T-helper 2 cell treated with Interferon-gamma antibody and Interleukin-4, amounts not matched to agents 5 μg/mL and 100 μg/mL, for 36 hours (primary cell): ENCODE data around the gene SEC14L1.

ENCODE experiments used
- DNase-seq: peaks from one replicate; pipeline ENCODE4 v3.0.0; 2021; ENCODE audit warnings: low spot score
- H3K27ac Mint-ChIP-seq: one replicate; pipeline ENCODE4 v1.8.0; 2021; ENCODE audit warnings: mild to moderate bottlenecking, mixed read lengths
- H3K27me3 Mint-ChIP-seq: one replicate; pipeline ENCODE4 v1.8.0; 2021; ENCODE audit warnings: low read depth, mixed read lengths
- H3K36me3 Mint-ChIP-seq: one replicate; pipeline ENCODE4 v1.8.0; 2021; ENCODE audit warnings: low read depth, mixed read lengths
- H3K4me1 Mint-ChIP-seq: one replicate; pipeline ENCODE4 v1.8.0; 2021; ENCODE audit warnings: low read depth, mixed read lengths
- H3K4me3 Mint-ChIP-seq: one replicate; pipeline ENCODE4 v1.8.0; 2022; ENCODE audit warnings: mild to moderate bottlenecking, moderate library complexity, mixed read lengths
- H3K9me3 Mint-ChIP-seq: one replicate; pipeline ENCODE4 v1.8.0; 2021; ENCODE audit warnings: mixed read lengths

The SEC14L1 gene

GRCh38 chr17:77222356-77222755 lies 81.6 kb downstream of the SEC14L1 start:
- H3K36me3 Mint-ChIP-seq, result peaks cover 4% of the 10 kb centered on the region
- no peaks in the 10 kb centered on the region for H3K27me3 Mint-ChIP-seq
- H3K4me3 Mint-ChIP-seq, result no peak overlapping the region
- no peak for DNase-seq
- H3K4me1 Mint-ChIP-seq, result no peaks in the 10 kb centered on the region
- H3K27ac Mint-ChIP-seq, result no peak overlapping the region
- peaks cover 13% of the 10 kb centered on the region for H3K9me3 Mint-ChIP-seq

GRCh38 chr17:77223642-77224420 lies 83.1 kb downstream of the SEC14L1 start:
- H3K9me3 Mint-ChIP-seq, result peaks cover 13% of the 10 kb centered on the region
- no peak overlapping the region for H3K27ac Mint-ChIP-seq
- no peak overlapping the region for H3K4me3 Mint-ChIP-seq
- H3K27me3 Mint-ChIP-seq, result no peaks in the 10 kb centered on the region
- H3K36me3 Mint-ChIP-seq, result peaks cover 2% of the 10 kb centered on the region
- no peak for DNase-seq
- no peaks in the 10 kb centered on the region for H3K4me1 Mint-ChIP-seq

- DNase-seq, result no peak
- Mint-ChIP-seq H3K4me3 (no peak overlapping the region), H3K27me3 (no peaks in the 10 kb centered on the region), H3K9me3 (peaks cover 13% of the 10 kb centered on the region), H3K4me1 (no peaks in the 10 kb centered on the region), H3K27ac (no peak overlapping the region), H3K36me3 (no peaks in the 10 kb centered on the region)
These were observed 84.5 kb downstream of the SEC14L1 start for GRCh38 chr17:77225265-77225664.

GRCh38 chr17:77227461-77228240 lies 86.9 kb downstream of the SEC14L1 start:
- H3K27me3 Mint-ChIP-seq, result no peaks in the 10 kb centered on the region
- no peak overlapping the region for H3K4me3 Mint-ChIP-seq
- H3K9me3 Mint-ChIP-seq, result peaks cover 13% of the 10 kb centered on the region
- no peaks in the 10 kb centered on the region for H3K4me1 Mint-ChIP-seq
- no peak for DNase-seq
- no peaks in the 10 kb centered on the region for H3K36me3 Mint-ChIP-seq
- no peak overlapping the region for H3K27ac Mint-ChIP-seq

GRCh38 chr17:77228241-77228752 lies 87.5 kb downstream of the SEC14L1 start:
- Mint-ChIP-seq H3K36me3 (no peaks in the 10 kb centered on the region), H3K4me3 (no peak overlapping the region), H3K4me1 (peaks cover 2% of the 10 kb centered on the region), H3K9me3 (peaks cover 13% of the 10 kb centered on the region), H3K27me3 (no peaks in the 10 kb centered on the region), H3K27ac (no peak overlapping the region)
- no peak for DNase-seq

GRCh38 chr17:77228816-77229215 lies 88.0 kb downstream of the SEC14L1 start:
- no peaks in the 10 kb centered on the region for H3K36me3 Mint-ChIP-seq
- no peaks in the 10 kb centered on the region for H3K27me3 Mint-ChIP-seq
- peaks cover 2% of the 10 kb centered on the region for H3K4me1 Mint-ChIP-seq
- DNase-seq, result no peak
- H3K4me3 Mint-ChIP-seq, result no peak overlapping the region
- H3K9me3 Mint-ChIP-seq, result peaks cover 10% of the 10 kb centered on the region
- no peak overlapping the region for H3K27ac Mint-ChIP-seq

GRCh38 chr17:77229786-77230435 lies 89.1 kb downstream of the SEC14L1 start:
- Mint-ChIP-seq H3K27ac (no peak overlapping the region), H3K4me1 (peaks cover 6% of the 10 kb centered on the region), H3K9me3 (peaks cover 10% of the 10 kb centered on the region), H3K27me3 (no peaks in the 10 kb centered on the region), H3K36me3 (no peaks in the 10 kb centered on the region), H3K4me3 (no peak overlapping the region)
- DNase-seq, result no peak

- Mint-ChIP-seq H3K9me3 (peaks cover 5% of the 10 kb centered on the region), H3K27me3 (no peaks in the 10 kb centered on the region), H3K4me1 (peaks cover 10% of the 10 kb centered on the region), H3K4me3 (no peak overlapping the region), H3K36me3 (no peaks in the 10 kb centered on the region), H3K27ac (no peak overlapping the region)
- DNase-seq, result no peak
These were observed 89.7 kb downstream of the SEC14L1 start for GRCh38 chr17:77230436-77230830.

- H3K27ac Mint-ChIP-seq, result no peak overlapping the region
- no peaks in the 10 kb centered on the region for H3K27me3 Mint-ChIP-seq
- H3K9me3 Mint-ChIP-seq, result peaks cover 4% of the 10 kb centered on the region
- no peak overlapping the region for H3K4me3 Mint-ChIP-seq
- no peak for DNase-seq
- H3K4me1 Mint-ChIP-seq, result peaks cover 17% of the 10 kb centered on the region
- H3K36me3 Mint-ChIP-seq, result no peaks in the 10 kb centered on the region
These were observed 90.5 kb downstream of the SEC14L1 start for GRCh38 chr17:77231076-77231871.

GRCh38 chr17:77233127-77233526 lies 92.4 kb downstream of the SEC14L1 start:
- Mint-ChIP-seq H3K27me3 (no peaks in the 10 kb centered on the region), H3K4me3 (no peak overlapping the region), H3K4me1 (peaks cover 21% of the 10 kb centered on the region), H3K36me3 (no peaks in the 10 kb centered on the region), H3K9me3 (no peaks in the 10 kb centered on the region), H3K27ac (peak overlapping the region; percentile 15)
- no peak for DNase-seq

- Mint-ChIP-seq H3K27me3 (no peaks in the 10 kb centered on the region), H3K9me3 (no peaks in the 10 kb centered on the region), H3K36me3 (no peaks in the 10 kb centered on the region), H3K27ac (peak overlapping the region; percentile 31), H3K4me1 (peaks cover 21% of the 10 kb centered on the region), H3K4me3 (no peak overlapping the region)
- DNase-seq, result peak; percentile 22
These were observed 93.0 kb downstream of the SEC14L1 start for GRCh38 chr17:77233635-77234334.

- Mint-ChIP-seq H3K4me1 (peaks cover 21% of the 10 kb centered on the region), H3K27me3 (no peaks in the 10 kb centered on the region), H3K36me3 (no peaks in the 10 kb centered on the region), H3K4me3 (peak overlapping the region; percentile 76), H3K9me3 (no peaks in the 10 kb centered on the region), H3K27ac (peak overlapping the region; percentile 77)
- no peak for DNase-seq
These were observed 93.9 kb downstream of the SEC14L1 start for GRCh38 chr17:77234695-77235094.

- peak overlapping the region; percentile 76 for H3K4me3 Mint-ChIP-seq
- H3K27ac Mint-ChIP-seq, result peak overlapping the region; percentile 77
- no peaks in the 10 kb centered on the region for H3K9me3 Mint-ChIP-seq
- H3K27me3 Mint-ChIP-seq, result no peaks in the 10 kb centered on the region
- no peaks in the 10 kb centered on the region for H3K36me3 Mint-ChIP-seq
- DNase-seq, result peak; percentile 17
- H3K4me1 Mint-ChIP-seq, result peaks cover 21% of the 10 kb centered on the region
These were observed 94.7 kb downstream of the SEC14L1 start for GRCh38 chr17:77235370-77235941.
